Subcutaneous adipose tissue (tissue), 4 donors: ENCODE data around the gene ULBP2. TPM values are rescaled to one million over a fixed set of nuclear protein-coding genes. Genes with fewer than 3 reads are reported as not detected.

Experiments used
- CTCF ChIP-seq: fragments of 450-650 bp; IDR thresholded peaks from one replicate; pipeline ENCODE4 v1.5.1; 2016; ENCODE audit warnings: low read depth, mild to moderate bottlenecking, control low read depth, antibody characterized with exemption, moderate library complexity
- total RNA-seq, 4 donors: library from RNA; depleted of rRNA; stranded (reverse); fragments of >200 nt; gene quantifications; one replicate each; pipeline ENCODE4 v1.1.0, GENCODE V29; 2016

The ULBP2 gene
- total RNA-seq, 4 donors from 2014 or later, result 0.34 to 4.1 (median 0.60) TPM

- TF ChIP-seq CTCF, result no peak
Measured at GRCh38 chr6:149974825-149975224, 33.0 kb downstream of the ULBP2 start.

GRCh38 chr6:149975400-149975799 lies 33.6 kb downstream of the ULBP2 start:
- no peak for TF ChIP-seq CTCF

GRCh38 chr6:149977221-149977620 lies 35.4 kb downstream of the ULBP2 start:
- no peak for TF ChIP-seq CTCF

GRCh38 chr6:149978610-149979009 lies 36.8 kb downstream of the ULBP2 start:
- TF ChIP-seq CTCF, result no peak

- TF ChIP-seq CTCF, result no peak
Measured at GRCh38 chr6:149979293-149979692, 37.5 kb downstream of the ULBP2 start.

- no peak for TF ChIP-seq CTCF
Measured at GRCh38 chr6:149983145-149983544, 41.3 kb downstream of the ULBP2 start.

- no peak for TF ChIP-seq CTCF
Measured at GRCh38 chr6:149984773-149985172, 43.0 kb downstream of the ULBP2 start.
